Measurements from ENCODE around the gene RHBDF1. TPM values are rescaled to one million over a fixed set of nuclear protein-coding genes. Genes with fewer than 3 reads are reported as not detected.

Gene RHBDF1
- total and polyA plus RNA-seq, 2 of the 13 experiments (the other 11 are each of a cell fraction or from before 2014, with no cell fraction given), result 5.4 to 26.9 TPM

DNA sequence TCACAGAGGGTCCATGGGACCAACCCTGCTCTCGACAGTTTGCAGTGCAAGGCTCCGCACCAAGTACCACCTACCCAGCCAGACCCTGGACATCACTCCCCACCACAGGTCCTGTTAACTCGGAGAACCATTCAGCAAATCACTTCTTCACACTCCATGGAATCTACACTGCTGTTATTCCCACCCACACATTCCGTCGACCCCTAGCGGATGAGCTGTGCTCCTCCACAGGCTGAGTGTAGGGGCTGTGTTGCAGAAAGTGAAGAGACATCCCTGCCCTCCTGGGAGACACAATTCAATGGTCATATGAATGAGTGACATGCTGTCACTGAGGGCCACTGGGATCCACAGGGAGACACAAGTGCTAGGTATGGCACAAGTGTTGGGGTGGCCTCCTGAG is 33.1 kb upstream of the RHBDF1 start (continued):
- TF ChIP-seq, protein P1, sequence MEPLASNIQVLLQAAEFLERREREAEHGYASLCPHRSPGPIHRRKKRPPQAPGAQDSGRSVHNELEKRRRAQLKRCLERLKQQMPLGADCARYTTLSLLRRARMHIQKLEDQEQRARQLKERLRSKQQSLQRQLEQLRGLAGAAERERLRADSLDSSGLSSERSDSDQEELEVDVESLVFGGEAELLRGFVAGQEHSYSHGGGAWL (CRISPR knock-in tag; IDR thresholded peaks at IDR 0.05), result no peak
- no peak for TF ChIP-seq ZNF335 (CRISPR knock-in tag; IDR thresholded peaks at IDR 0.05)

DNA sequence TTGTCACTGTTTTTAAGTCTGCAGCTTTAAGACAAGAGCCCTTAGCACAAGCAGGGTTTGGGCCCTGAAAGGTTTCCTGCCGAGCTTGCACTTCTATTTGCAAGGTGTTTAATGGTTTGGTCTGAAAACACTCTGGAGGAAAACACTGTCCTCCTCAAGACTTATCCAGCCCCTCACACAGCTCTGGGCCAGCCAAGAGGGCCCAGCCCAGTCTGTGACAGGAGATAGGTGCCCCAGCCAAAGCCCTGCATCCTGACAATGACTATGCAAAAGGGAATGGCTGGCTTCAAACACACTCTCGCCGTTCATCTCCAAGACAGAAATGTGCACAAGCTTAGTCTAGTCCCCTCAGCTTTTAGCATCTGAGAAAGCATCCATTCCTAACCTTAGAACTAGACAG is 32.5 kb upstream of the RHBDF1 start:
- POLR2A ChIA-PET, result no interaction called here
- in situ Hi-C loops (cut with HindIII; ENCODE audit: extremely low pct_ligation_motif_present, low pct_unique_long_range_greater_than_20kb), result loop anchor here (5.0 kb wide), 1 partner anchor 77 kb away; the partner anchor contains the start of gene HBQ1
- WGBS (ENCODE audit: low lambda C conversion rate), result 95% methylated on average over 3 of the region's 3 CpGs

DNA sequence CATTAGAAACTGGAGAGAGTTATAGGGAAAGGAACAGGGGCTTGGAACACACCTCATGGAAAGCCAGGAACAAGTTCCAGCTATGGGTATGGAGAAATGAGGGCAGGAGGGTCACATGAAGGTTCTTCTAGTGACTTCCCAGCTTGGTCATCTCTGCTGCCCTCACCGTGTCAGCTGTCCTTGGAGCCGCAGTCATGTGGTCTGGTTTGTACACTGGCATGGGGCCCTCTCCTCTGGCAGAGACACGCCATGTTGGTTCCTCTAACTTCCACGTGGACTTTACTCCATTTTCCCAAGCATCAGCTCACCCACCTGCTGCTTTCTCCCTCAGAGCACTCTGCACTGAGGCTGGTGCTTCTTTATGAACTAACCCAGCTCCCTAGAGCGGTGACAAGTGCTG is 31.9 kb upstream of the RHBDF1 start:
- CTCF ChIA-PET (ENCODE audit: low intra/inter-chr PET ratio, low total read pairs), result no interaction called here
- Histone ChIP-seq H3K4me1 (ENCODE audit: insufficient read depth, low read length) (peaks cover 4% of the 10 kb centered on the region), H3K9ac (ENCODE audit: insufficient read depth, low read depth, low read length) (no peak overlapping the region), H3K27ac (ENCODE audit: extremely low read length, insufficient read depth, low read length) (no peak overlapping the region), H2AFZ (ENCODE audit: low read length) (no peak overlapping the region), H3K36me3 (replicated peaks in 1 of 2; ENCODE audit: control insufficient read depth in 1 of 2, insufficient read depth in 2 of 2, low read length in 2 of 2) (peaks cover 8 to 46% of the 10 kb centered on the region in 2 experiments), H3K79me2 (ENCODE audit: insufficient read depth, low read length) (no peaks in the 10 kb centered on the region), H3K9me3 (ENCODE audit: low read length) (no peaks in the 10 kb centered on the region), H3K27me3 (ENCODE audit: control insufficient read depth in 1 of 2, insufficient read depth in 2 of 2, low read length in 2 of 2) (no peaks in the 10 kb centered on the region), H3K4me2 (ENCODE audit: low read depth, low read length) (no peak overlapping the region), H4K20me1 (ENCODE audit: insufficient read depth, low read length) (no peaks in the 10 kb centered on the region), H3K4me3 (replicated peaks in 1 of 3; ENCODE audit: insufficient read depth in 1 of 3, low read depth in 2 of 3, low read length in 3 of 3) (no peak overlapping the region)
- WGBS (ENCODE audit: low lambda C conversion rate), result 97% methylated on average over 4 of the region's 5 CpGs
- ATAC-seq (no peak), DNase-seq (ENCODE audit: low spot score) (no peak), FAIRE-seq (no peak)
- BruUV-seq (replicated peaks), result no TSS peak
- in situ Hi-C loops (cut with HindIII; ENCODE audit: extremely low pct_ligation_motif_present, low pct_unique_long_range_greater_than_20kb) (no loop called here), intact Hi-C loops (cut with micrococcal nuclease; ENCODE audit: unreplicated experiment) (no loop called here)
- POLR2A ChIA-PET, result no interaction called here
- no peak for TF ChIP-seq GTF3A (CRISPR knock-in tag; conservative IDR thresholded peaks at IDR 0.05)
- TF ChIP-seq, protein P2, sequence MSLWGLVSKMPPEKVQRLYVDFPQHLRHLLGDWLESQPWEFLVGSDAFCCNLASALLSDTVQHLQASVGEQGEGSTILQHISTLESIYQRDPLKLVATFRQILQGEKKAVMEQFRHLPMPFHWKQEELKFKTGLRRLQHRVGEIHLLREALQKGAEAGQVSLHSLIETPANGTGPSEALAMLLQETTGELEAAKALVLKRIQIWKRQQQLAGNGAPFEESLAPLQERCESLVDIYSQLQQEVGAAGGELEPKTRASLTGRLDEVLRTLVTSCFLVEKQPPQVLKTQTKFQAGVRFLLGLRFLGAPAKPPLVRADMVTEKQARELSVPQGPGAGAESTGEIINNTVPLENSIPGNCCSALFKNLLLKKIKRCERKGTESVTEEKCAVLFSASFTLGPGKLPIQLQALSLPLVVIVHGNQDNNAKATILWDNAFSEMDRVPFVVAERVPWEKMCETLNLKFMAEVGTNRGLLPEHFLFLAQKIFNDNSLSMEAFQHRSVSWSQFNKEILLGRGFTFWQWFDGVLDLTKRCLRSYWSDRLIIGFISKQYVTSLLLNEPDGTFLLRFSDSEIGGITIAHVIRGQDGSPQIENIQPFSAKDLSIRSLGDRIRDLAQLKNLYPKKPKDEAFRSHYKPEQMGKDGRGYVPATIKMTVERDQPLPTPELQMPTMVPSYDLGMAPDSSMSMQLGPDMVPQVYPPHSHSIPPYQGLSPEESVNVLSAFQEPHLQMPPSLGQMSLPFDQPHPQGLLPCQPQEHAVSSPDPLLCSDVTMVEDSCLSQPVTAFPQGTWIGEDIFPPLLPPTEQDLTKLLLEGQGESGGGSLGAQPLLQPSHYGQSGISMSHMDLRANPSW (CRISPR knock-in tag; IDR thresholded peaks at IDR 0.05; ENCODE audit: borderline replicate concordance), result no peak
- no peak for TF ChIP-seq MAFK (conservative IDR thresholded peaks at IDR 0.05 in 1 of 2, IDR thresholded peaks at IDR 0.05 in 1 of 2; ENCODE audit: low read length in 2 of 2)
- TF ChIP-seq ZFP36L1 (CRISPR knock-in tag; IDR thresholded peaks at IDR 0.05), result no peak
- TF ChIP-seq, protein P3, sequence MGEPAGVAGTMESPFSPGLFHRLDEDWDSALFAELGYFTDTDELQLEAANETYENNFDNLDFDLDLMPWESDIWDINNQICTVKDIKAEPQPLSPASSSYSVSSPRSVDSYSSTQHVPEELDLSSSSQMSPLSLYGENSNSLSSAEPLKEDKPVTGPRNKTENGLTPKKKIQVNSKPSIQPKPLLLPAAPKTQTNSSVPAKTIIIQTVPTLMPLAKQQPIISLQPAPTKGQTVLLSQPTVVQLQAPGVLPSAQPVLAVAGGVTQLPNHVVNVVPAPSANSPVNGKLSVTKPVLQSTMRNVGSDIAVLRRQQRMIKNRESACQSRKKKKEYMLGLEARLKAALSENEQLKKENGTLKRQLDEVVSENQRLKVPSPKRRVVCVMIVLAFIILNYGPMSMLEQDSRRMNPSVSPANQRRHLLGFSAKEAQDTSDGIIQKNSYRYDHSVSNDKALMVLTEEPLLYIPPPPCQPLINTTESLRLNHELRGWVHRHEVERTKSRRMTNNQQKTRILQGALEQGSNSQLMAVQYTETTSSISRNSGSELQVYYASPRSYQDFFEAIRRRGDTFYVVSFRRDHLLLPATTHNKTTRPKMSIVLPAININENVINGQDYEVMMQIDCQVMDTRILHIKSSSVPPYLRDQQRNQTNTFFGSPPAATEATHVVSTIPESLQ (CRISPR knock-in tag; conservative IDR thresholded peaks at IDR 0.05), result no peak
- no peak for TF ChIP-seq RCOR2 (CRISPR knock-in tag; IDR thresholded peaks at IDR 0.05)
- no peak for TF ChIP-seq ZNF639 (CRISPR knock-in tag; conservative IDR thresholded peaks at IDR 0.05)

More for the DNA sequence above, 32.5 kb upstream of the RHBDF1 start:
- Histone ChIP-seq H3K9me3 (ENCODE audit: low read length) (no peaks in the 10 kb centered on the region), H3K27ac (ENCODE audit: extremely low read length, insufficient read depth, low read length) (no peak overlapping the region), H3K9ac (ENCODE audit: insufficient read depth, low read depth, low read length) (no peak overlapping the region), H4K20me1 (ENCODE audit: insufficient read depth, low read length) (no peaks in the 10 kb centered on the region), H3K79me2 (ENCODE audit: insufficient read depth, low read length) (no peaks in the 10 kb centered on the region), H3K4me3 (replicated peaks in 1 of 3; ENCODE audit: insufficient read depth in 1 of 3, low read depth in 2 of 3, low read length in 3 of 3) (no peak overlapping the region), H3K4me1 (ENCODE audit: insufficient read depth, low read length) (no peaks in the 10 kb centered on the region; the same call in 1 of the 2 replicates), H3K36me3 (replicated peaks in 1 of 2; ENCODE audit: control insufficient read depth in 1 of 2, insufficient read depth in 2 of 2, low read length in 2 of 2) (peaks cover 8 to 46% of the 10 kb centered on the region in 2 experiments), H3K4me2 (ENCODE audit: low read depth, low read length) (no peak overlapping the region), H3K27me3 (ENCODE audit: control insufficient read depth in 1 of 2, insufficient read depth in 2 of 2, low read length in 2 of 2) (no peaks in the 10 kb centered on the region), H2AFZ (ENCODE audit: low read length) (no peak overlapping the region)
- CTCF ChIA-PET (ENCODE audit: low intra/inter-chr PET ratio, low total read pairs), result no interaction called here
- intact Hi-C loops (cut with micrococcal nuclease; ENCODE audit: unreplicated experiment), result no loop called here
- no peak for TF ChIP-seq ZNF713 (CRISPR knock-in tag; IDR thresholded peaks at IDR 0.05)
- no peak for TF ChIP-seq RELA (CRISPR knock-in tag; IDR thresholded peaks at IDR 0.05)
- TF ChIP-seq MAFK (conservative IDR thresholded peaks at IDR 0.05 in 1 of 2, IDR thresholded peaks at IDR 0.05 in 1 of 2; ENCODE audit: low read length in 2 of 2), result peak in 1 of 2 experiments; percentile 73; a peak in 2 of 4 replicates
- 0 out of 2 replicates have a peak, but pooled peaks have one; percentile 36 for TF ChIP-seq MAFF (IDR thresholded peaks at IDR 0.05; ENCODE audit: low read depth, low read length)
- DNase-seq (ENCODE audit: low spot score) (no peak), ATAC-seq (no peak), FAIRE-seq (no peak)
- BruUV-seq (replicated peaks), result no TSS peak

All from HepG2 (cell line).